HepG2 (cell line): ENCODE results near the gene C2orf81. TPM values are rescaled to one million over a fixed set of nuclear protein-coding genes. Genes with fewer than 3 reads are reported as not detected.

Experiments used
- BORCS8-MEF2B ChIP-seq: sonication (generic); formaldehyde crosslinking; IDR thresholded peaks from 2 replicates; pipeline ENCODE4 v1.8.0; 2022; ENCODE audit warnings: mild to moderate bottlenecking, missing genetic modification reagents
- CBFB ChIP-seq: sonication (generic); formaldehyde crosslinking; IDR thresholded peaks from 2 replicates; pipeline ENCODE4 v1.4.0; 2020; ENCODE audit warnings: missing genetic modification reagents
- CEBPB ChIP-seq: IDR thresholded peaks from 2 replicates; pipeline ENCODE4 v1.6.1; 2011; ENCODE audit warnings: low read depth, low read length, improper control_type of control experiment, borderline replicate concordance
- CEBPG ChIP-seq: IDR thresholded peaks from 2 replicates; pipeline ENCODE4 v1.6.1; 2016
- ELF1 ChIP-seq: sonication (generic); formaldehyde crosslinking; IDR thresholded peaks from 2 replicates; pipeline ENCODE4 v1.4.0; 2020; ENCODE audit warnings: missing genetic modification reagents
- ETV6 ChIP-seq: sonication (generic); formaldehyde crosslinking; conservative IDR thresholded peaks from 2 replicates; pipeline ENCODE4 v1.4.0; 2020; ENCODE audit warnings: missing genetic modification reagents
- GFI1 ChIP-seq: sonication (generic); formaldehyde crosslinking; IDR thresholded peaks from 2 replicates; pipeline ENCODE4 v1.5.0; 2020; ENCODE audit warnings: missing genetic modification reagents, mild to moderate bottlenecking, borderline replicate concordance
- MED13 ChIP-seq: sonication (generic); formaldehyde crosslinking; IDR thresholded peaks from 2 replicates; pipeline ENCODE4 v1.5.0; 2020; ENCODE audit warnings: missing genetic modification reagents
- MEIS2 ChIP-seq: sonication (generic); formaldehyde crosslinking; IDR thresholded peaks from 2 replicates; pipeline ENCODE4 v1.9.0; 2021; ENCODE audit warnings: mild to moderate bottlenecking, missing genetic modification reagents
- MYC ChIP-seq: sonication (generic); formaldehyde crosslinking; IDR thresholded peaks from 2 replicates; pipeline ENCODE4 v1.9.0; 2021; ENCODE audit warnings: missing genetic modification reagents, borderline replicate concordance
- NCOA5 ChIP-seq: sonication (generic); formaldehyde crosslinking; IDR thresholded peaks from 2 replicates; pipeline ENCODE4 v1.4.0; 2020; ENCODE audit warnings: missing genetic modification reagents
- PPARG ChIP-seq: conservative IDR thresholded peaks from 2 replicates; pipeline ENCODE4 v1.6.1; 2016; ENCODE audit warnings: missing biosample characterization, missing genetic modification reagents
- SMAD3 ChIP-seq: sonication (generic); formaldehyde crosslinking; IDR thresholded peaks from 2 replicates; pipeline ENCODE4 v1.4.0; 2020; ENCODE audit warnings: missing genetic modification reagents
- SRSF4 ChIP-seq: fragments of 200-400 bp; formaldehyde crosslinking; IDR thresholded peaks from one replicate; pipeline ENCODE4 v1.6.1; 2018; ENCODE audit warnings: mild to moderate bottlenecking, low read depth, low read length, moderate library complexity; ENCODE audit not compliant: poor library complexity, severe bottlenecking
- ZFP82 ChIP-seq: sonication (generic); formaldehyde crosslinking; IDR thresholded peaks from 2 replicates; pipeline ENCODE4 v1.5.1; 2020; ENCODE audit warnings: mild to moderate bottlenecking, missing genetic modification reagents, borderline replicate concordance
- ZNF124 ChIP-seq: sonication (generic); formaldehyde crosslinking; IDR thresholded peaks from 2 replicates; pipeline ENCODE4 v1.4.0; 2020; ENCODE audit warnings: missing genetic modification reagents
- ZNF329 ChIP-seq: sonication (generic); formaldehyde crosslinking; IDR thresholded peaks from 2 replicates; pipeline ENCODE4 v1.9.0; 2021; ENCODE audit warnings: low read depth, mild to moderate bottlenecking, missing genetic modification reagents
- ZNF619 ChIP-seq: sonication (generic); formaldehyde crosslinking; IDR thresholded peaks from 2 replicates; pipeline ENCODE4 v1.4.0; 2020; ENCODE audit warnings: mild to moderate bottlenecking, missing genetic modification reagents
- ZNF777 ChIP-seq: sonication (generic); formaldehyde crosslinking; IDR thresholded peaks from 2 replicates; pipeline ENCODE4 v1.4.0; 2020; ENCODE audit warnings: missing genetic modification reagents
- polyA plus RNA-seq, 8 experiments: library from polyadenylated mRNA; depleted of rRNA in 3 of 8; stranded (reverse) in 7 of 8; unstranded in 1 of 8; fragments of >200 nt; fragmentation: Illumina TruSeq in 4 of 8; extraction: Trizol in 4 of 8; gene quantifications; 2 replicates each; pipeline versions ENCODE4 v1.2.1 to v1.2.3, GENCODE V29; 2011 to 2016; ENCODE audit warnings: low read depth in 4 of 8, missing spikeins in 1 of 8, mixed read lengths in 1 of 8; ENCODE audit not compliant: insufficient read depth in 1 of 8
- total RNA-seq, 5 experiments: library from RNA; depleted of rRNA; stranded (reverse); fragments of >200 nt; fragmentation: Illumina TruSeq; extraction: Trizol; gene quantifications; 2 replicates each; pipeline ENCODE4 v1.2.3, GENCODE V29; 2016; ENCODE audit warnings: low read depth in 1 of 5
- TF ChIP-seq, protein P1 (sequence below): sonication (generic); formaldehyde crosslinking; IDR thresholded peaks from 2 replicates; pipeline ENCODE4 v1.5.0; 2020; ENCODE audit warnings: mild to moderate bottlenecking, missing genetic modification reagents
- TF ChIP-seq, protein P2 (sequence below): sonication (generic); formaldehyde crosslinking; IDR thresholded peaks from 2 replicates; pipeline ENCODE4 v1.8.0; 2022; ENCODE audit warnings: mild to moderate bottlenecking, missing genetic modification reagents, moderate library complexity
- TF ChIP-seq, protein P3 (sequence below): conservative IDR thresholded peaks from 2 replicates; pipeline ENCODE4 v1.6.1; 2018; ENCODE audit warnings: missing genetic modification reagents

The C2orf81 gene
- total and polyA plus RNA-seq, 2 of the 13 experiments (the other 11 are each of a cell fraction or from before 2014, with no cell fraction given): 0.15 to 0.17 TPM

DNA sequence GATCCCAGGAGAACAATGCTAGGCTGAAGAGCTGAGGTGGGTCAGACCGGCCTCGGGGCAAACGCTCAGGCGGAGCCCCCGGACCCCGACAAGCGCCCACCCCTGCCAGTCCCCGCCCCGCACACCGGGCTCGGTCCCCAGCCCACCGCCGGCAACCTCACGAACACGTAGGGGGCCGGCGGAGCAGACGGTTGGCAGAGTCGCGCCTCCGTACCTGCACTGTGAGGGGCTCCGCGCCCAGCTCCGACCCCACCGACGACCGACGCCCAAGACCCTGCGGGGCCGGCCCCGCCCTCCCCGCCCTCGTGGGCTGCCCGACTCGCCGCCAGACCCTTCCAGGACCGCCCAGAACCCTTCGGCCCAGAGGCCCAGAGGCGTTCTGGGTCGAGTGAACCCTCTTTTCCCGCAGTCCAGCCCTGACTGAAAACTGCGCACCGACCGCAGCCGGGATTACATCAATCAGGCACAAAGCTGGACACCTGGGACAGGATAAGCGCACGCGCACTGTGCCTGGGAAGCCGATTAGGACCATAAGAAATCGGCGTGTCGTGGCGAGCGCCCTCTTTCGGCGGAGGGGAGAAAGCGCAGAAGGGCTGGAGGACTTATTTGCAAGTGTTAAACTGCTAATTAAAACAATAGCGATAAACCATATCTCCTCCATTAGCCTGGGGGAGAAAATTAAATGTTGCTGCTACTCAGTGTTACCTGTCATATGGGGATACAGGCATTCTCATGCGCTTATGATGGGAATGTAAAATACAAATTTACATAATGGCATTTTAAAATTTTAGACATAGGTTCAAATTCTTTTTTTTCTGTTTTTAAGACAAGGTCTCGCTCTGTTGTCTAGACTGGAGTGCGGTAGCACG lies 29.6 kb downstream of the C2orf81 start (continued):
- TF ChIP-seq, protein P1, sequence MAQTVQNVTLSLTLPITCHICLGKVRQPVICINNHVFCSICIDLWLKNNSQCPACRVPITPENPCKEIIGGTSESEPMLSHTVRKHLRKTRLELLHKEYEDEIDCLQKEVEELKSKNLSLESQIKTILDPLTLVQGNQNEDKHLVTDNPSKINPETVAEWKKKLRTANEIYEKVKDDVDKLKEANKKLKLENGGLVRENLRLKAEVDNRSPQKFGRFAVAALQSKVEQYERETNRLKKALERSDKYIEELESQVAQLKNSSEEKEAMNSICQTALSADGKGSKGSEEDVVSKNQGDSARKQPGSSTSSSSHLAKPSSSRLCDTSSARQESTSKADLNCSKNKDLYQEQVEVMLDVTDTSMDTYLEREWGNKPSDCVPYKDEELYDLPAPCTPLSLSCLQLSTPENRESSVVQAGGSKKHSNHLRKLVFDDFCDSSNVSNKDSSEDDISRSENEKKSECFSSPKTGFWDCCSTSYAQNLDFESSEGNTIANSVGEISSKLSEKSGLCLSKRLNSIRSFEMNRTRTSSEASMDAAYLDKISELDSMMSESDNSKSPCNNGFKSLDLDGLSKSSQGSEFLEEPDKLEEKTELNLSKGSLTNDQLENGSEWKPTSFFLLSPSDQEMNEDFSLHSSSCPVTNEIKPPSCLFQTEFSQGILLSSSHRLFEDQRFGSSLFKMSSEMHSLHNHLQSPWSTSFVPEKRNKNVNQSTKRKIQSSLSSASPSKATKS: no peak
- TF ChIP-seq ZNF777 (CRISPR knock-in tag) (peak; percentile 98), GFI1 (CRISPR knock-in tag) (peak; percentile 66; the same call in 1 of the 2 replicates), MED13 (0 out of 2 replicates have a peak, but pooled peaks have one; percentile 47), ZNF124 (CRISPR knock-in tag) (peak; percentile 19; the same call in 1 of the 2 replicates), SMAD3 (CRISPR knock-in tag) (no peak), ZNF329 (CRISPR knock-in tag) (no peak), ELF1 (CRISPR knock-in tag) (peak; percentile 60; the same call in 1 of the 2 replicates), MYC (no peak; the same call in 1 of the 2 replicates), ZFP82 (CRISPR knock-in tag) (no peak), CEBPB (no peak), CBFB (CRISPR knock-in tag) (peak; percentile 52; the same call in 1 of the 2 replicates), MEIS2 (CRISPR knock-in tag) (no peak), NCOA5 (CRISPR knock-in tag) (no peak), SRSF4 (no peak), PPARG (CRISPR knock-in tag) (peak; percentile 66), BORCS8-MEF2B (CRISPR knock-in tag) (no peak; the same call in none of the 2 replicates), CEBPG (CRISPR knock-in tag) (no peak; the same call in 1 of the 2 replicates), ZNF619 (CRISPR knock-in tag) (peak; percentile 92), ETV6 (no peak; the same call in 1 of the 2 replicates)
- TF ChIP-seq, protein P2, sequence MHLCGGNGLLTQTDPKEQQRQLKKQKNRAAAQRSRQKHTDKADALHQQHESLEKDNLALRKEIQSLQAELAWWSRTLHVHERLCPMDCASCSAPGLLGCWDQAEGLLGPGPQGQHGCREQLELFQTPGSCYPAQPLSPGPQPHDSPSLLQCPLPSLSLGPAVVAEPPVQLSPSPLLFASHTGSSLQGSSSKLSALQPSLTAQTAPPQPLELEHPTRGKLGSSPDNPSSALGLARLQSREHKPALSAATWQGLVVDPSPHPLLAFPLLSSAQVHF (CRISPR knock-in tag): 0 out of 2 replicates have a peak, but pooled peaks have one; percentile 7
- TF ChIP-seq, protein P3, sequence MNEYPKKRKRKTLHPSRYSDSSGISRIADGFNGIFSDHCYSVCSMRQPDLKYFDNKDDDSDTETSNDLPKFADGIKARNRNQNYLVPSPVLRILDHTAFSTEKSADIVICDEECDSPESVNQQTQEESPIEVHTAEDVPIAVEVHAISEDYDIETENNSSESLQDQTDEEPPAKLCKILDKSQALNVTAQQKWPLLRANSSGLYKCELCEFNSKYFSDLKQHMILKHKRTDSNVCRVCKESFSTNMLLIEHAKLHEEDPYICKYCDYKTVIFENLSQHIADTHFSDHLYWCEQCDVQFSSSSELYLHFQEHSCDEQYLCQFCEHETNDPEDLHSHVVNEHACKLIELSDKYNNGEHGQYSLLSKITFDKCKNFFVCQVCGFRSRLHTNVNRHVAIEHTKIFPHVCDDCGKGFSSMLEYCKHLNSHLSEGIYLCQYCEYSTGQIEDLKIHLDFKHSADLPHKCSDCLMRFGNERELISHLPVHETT (CRISPR knock-in tag): no peak
